ENCODE measurements around the gene SMC1A.

DNA sequence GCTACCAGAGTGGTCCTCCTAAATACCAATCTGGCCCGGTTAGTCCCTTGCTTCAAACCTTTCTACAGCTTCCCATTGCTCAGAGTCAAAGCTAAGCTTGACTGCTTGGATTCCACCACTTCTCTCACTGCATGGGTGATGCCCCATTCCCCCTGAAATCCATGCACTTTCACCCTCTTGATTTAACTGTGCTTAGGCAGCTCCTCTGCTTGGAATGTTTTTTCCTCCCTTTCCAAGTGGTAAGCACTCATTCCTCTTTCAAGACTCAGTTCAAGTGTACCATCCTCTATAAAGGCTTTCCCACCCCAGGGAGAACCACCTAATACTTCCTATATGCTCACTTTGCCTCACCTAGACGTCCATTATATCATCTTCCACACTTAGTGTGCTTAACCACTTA lies 49.1 kb downstream of the SMC1A start:
- TF ChIP-seq CTCF (IDR thresholded peaks at IDR 0.05; ENCODE audit: low read length) (no peak), EZH2 (optimal IDR thresholded peaks at IDR 0.05; ENCODE audit: low read depth, low read length) (no peak)

Measured in MM.1S (cell line).